GM19239 (cell line): ENCODE measurements around the gene HIVEP3.

Source experiments
- DNase-seq: peaks from one replicate; pipeline ENCODE4 v3.0.0; 2011; ENCODE audit warnings: low spot score; ENCODE audit not compliant: insufficient read length
- FAIRE-seq: peaks from 2 replicates; lab custom pipeline; 2011; peaks lifted over from hg19 to GRCh38; lab: Jason Lieb, UNC

HIVEP3 gene

GRCh38 chr1:41613689-41614574 lies 304.8 kb downstream of the HIVEP3 start:
- DNase-seq (no peak), FAIRE-seq (peak; percentile 33)

- DNase-seq (no peak), FAIRE-seq (no peak)
Observed at GRCh38 chr1:41612953-41613352, 305.8 kb downstream of the HIVEP3 start.

GRCh38 chr1:41611932-41612450 lies 306.7 kb downstream of the HIVEP3 start:
- FAIRE-seq (no peak), DNase-seq (no peak)

GRCh38 chr1:41611068-41611931 lies 307.4 kb downstream of the HIVEP3 start:
- FAIRE-seq: no peak

GRCh38 chr1:41610361-41610760 lies 308.4 kb downstream of the HIVEP3 start:
- FAIRE-seq: no peak
- no peak for DNase-seq

More at GRCh38 chr1:41611068-41611931, 307.4 kb downstream of the HIVEP3 start:
- DNase-seq: no peak

- no peak for FAIRE-seq
- no peak for DNase-seq
Observed at GRCh38 chr1:41609166-41609883, 309.4 kb downstream of the HIVEP3 start.

- no peak for DNase-seq
- no peak for FAIRE-seq
Observed at GRCh38 chr1:41608211-41608610, 310.5 kb downstream of the HIVEP3 start.

GRCh38 chr1:41607808-41608207 lies 310.9 kb downstream of the HIVEP3 start:
- FAIRE-seq (no peak), DNase-seq (no peak)

- DNase-seq (no peak), FAIRE-seq (peak; percentile 68)
Observed at GRCh38 chr1:41599912-41600311, 318.8 kb downstream of the HIVEP3 start.

- DNase-seq: no peak
- FAIRE-seq: no peak
Observed at GRCh38 chr1:41598325-41598724, 320.4 kb downstream of the HIVEP3 start.

- DNase-seq: no peak
- no peak for FAIRE-seq
Observed at GRCh38 chr1:41592451-41593125, 326.1 kb downstream of the HIVEP3 start.

- DNase-seq (no peak), FAIRE-seq (no peak)
Observed at GRCh38 chr1:41591891-41592290, 326.8 kb downstream of the HIVEP3 start.

GRCh38 chr1:41590331-41590730 lies 328.4 kb downstream of the HIVEP3 start:
- DNase-seq: no peak
- FAIRE-seq: no peak

GRCh38 chr1:41589395-41589794 lies 329.3 kb downstream of the HIVEP3 start:
- DNase-seq (no peak), FAIRE-seq (no peak)

- DNase-seq: no peak
- FAIRE-seq: no peak
Observed at GRCh38 chr1:41588334-41588875, 330.3 kb downstream of the HIVEP3 start.

- FAIRE-seq (no peak), DNase-seq (no peak)
Observed at GRCh38 chr1:41587791-41588190, 330.9 kb downstream of the HIVEP3 start.

- FAIRE-seq (no peak), DNase-seq (no peak)
Observed at GRCh38 chr1:41586230-41586629, 332.5 kb downstream of the HIVEP3 start.

- DNase-seq (no peak), FAIRE-seq (no peak)
Observed at GRCh38 chr1:41583658-41584547, 334.8 kb downstream of the HIVEP3 start.
